GM19035 (cell line): ENCODE measurements around the gene SORCS2.
"Not testable (repeated sequence)": the region's sequence is repeated elsewhere in the genome, so short reads cannot be mapped to it uniquely, and the experiment has no call there.

Source experiments
- ATAC-seq: cut with Tn5 transposase; IDR thresholded peaks from one replicate; pipeline ENCODE4 v1.9.1; 2021; ENCODE audit not compliant: unreplicated experiment

SORCS2 gene

DNA sequence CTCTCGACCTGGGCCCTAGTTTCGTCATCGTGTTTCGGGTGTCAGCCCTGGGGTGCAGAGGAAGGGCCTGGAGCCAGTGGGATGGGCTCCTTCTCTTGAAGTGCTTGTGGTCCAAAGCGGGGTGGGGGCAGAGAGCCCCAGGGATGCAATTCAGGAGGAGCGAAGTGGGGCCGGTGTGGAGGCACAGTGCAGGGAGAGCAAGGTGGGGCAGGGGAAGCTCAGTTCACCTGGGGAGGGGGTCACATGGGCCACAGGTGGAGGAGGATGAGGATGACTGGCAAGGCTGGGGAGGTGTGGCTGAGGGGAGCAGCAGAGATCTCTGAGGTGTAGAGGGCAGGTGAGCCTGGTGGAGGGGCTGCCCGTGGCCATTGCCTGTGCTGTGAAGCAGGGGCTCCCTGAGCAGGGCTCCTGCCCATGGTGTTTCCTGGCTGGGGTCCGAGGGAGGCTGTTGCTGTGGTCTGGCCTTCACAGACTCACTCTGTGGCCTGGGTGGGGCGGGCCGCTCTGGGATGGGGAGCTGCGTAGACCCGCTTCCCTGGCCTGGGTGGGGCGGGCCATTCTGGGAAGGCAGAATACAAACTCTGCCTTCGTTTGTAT, 6.9 kb downstream of the SORCS2 start:
- no peak for ATAC-seq

GRCh38 chr4:7199771-7200441, 7.6 kb downstream of the SORCS2 start:
- no peak for ATAC-seq

GRCh38 chr4:7200801-7201200, 8.5 kb downstream of the SORCS2 start:
- ATAC-seq: no peak

- no peak for ATAC-seq
Measured at GRCh38 chr4:7201420-7202305, 9.3 kb downstream of the SORCS2 start.

DNA sequence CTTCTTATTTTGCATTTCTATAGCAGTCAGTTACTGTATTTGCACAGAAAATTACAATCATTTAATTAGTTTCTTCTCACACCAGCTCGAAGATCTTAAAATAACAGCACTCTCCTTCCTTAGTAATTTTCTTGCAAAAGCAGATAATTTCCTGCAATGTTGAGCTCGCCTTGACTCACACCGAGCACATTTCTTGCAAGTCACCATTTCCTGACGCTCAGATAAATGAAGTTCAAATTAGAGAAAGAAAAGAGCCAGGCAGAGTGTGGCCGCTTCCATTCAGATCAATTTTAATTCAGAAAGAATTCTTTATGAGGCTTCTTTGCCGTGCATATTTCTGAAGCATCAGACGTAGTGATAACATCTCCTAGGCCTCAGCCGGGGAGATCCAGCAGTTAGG, 10.1 kb downstream of the SORCS2 start:
- no peak for ATAC-seq

DNA sequence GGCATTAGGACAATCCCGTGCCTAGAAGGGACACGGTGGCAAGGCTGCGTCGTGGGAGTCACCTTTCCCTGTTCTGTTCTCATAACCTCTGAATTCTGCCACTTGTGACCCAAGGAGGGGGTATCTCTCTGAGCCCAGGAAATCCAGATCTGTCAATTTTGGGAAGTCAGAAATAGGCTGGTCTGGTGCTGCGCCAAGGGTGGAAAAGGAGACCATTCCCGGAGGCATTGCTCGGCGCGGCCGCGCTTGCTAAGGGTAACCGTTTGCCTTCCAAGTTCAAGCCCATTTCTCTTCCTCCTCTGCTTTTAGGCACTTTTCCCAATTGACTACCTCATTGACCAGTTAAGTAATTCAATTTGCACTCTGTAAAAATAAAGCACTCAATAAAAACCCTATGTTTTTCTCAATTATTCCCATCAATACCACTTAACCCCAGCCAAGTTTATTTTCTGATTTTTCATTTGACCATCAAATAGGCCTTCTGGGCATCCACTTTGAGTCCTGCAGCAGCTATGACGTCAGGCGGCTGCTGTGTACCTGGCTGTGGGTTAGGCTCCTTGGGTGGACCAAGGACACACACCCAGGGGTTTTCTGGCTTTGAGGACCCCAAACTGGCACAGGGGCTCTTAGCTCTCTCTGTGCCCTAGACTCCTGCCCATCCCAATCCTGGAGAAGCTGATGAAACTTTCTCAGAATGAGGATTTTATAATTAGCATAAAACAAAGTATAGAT, 12.5 kb downstream of the SORCS2 start:
- ATAC-seq: no peak

- ATAC-seq: no peak
Measured at GRCh38 chr4:7206385-7206784, 14.0 kb downstream of the SORCS2 start.

DNA sequence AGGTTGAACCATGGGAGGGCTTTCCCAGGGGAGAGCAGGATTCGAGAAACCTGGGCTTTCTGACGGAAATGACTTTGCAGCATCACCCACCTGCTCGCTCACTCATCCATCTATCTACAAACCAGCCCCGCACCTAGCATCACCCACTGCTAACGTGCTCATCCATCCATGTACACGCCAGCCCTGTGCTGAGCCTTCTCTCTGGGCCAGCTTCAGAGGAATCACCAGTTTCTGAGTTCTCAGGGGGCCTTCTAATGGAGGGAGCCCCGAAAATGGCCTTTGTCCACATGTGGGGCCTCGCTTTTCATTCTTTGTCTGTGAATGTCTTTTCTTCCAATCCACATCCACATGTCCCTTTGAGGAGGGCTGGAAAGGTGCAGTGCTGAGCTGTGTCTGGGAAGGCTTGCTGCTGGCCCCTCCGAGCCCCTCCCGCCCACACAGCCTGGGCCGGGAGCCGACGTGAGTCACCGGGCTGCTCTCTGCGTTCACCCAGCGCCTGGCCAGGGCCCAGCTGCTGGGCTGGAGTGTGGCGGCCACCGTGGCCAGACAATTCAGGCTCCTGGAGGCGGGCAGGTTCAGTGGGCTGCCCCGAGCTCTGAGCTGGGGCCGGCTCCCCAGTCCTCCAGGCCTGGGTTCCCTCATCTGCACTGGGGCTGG, 14.7 kb downstream of the SORCS2 start:
- ATAC-seq: no peak

GRCh38 chr4:7207628-7208231, 15.4 kb downstream of the SORCS2 start:
- no peak for ATAC-seq

GRCh38 chr4:7208509-7209451, 16.4 kb downstream of the SORCS2 start:
- ATAC-seq: no peak

DNA sequence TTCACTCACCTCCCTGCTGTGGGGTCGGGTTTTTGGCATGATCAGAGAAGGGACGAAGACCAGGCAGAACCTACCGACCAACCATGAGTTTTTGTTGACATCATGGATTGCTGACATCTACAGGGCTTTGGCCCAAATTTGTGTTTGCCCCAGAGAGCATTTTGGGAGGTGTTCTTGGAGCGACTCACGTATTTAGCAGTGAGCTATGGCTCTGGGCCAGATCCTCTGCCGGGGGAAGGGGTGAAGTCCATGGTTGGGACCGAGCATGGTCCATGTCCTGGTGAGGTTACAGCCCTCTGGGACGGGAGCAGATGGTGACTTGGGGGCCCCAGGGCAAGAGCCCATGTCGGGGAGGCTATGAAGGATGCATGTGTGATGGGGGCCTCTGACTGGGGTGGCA, 17.4 kb downstream of the SORCS2 start:
- ATAC-seq: no peak

DNA sequence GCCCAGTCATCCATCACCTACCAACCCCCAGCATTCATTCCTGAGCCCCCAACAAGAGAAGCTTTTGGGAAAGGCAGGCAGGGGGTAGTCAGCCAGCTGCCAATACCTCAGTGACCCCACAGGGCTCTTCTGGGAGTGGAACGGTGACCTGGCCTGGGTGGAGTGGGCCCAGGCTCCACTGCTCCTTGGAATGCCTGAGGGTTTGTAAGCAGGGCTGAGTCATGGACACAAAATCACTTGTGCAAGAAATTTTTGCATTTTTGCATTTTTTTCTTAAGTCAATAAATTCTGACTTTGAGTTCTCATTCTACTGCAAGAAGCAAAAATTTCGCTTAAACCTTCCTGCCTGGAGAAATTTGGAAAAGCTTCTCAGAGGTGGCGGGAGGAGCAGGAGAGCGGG, 18.5 kb downstream of the SORCS2 start:
- ATAC-seq: no peak

- no peak for ATAC-seq
Measured at GRCh38 chr4:7212101-7212674, 19.9 kb downstream of the SORCS2 start.

DNA sequence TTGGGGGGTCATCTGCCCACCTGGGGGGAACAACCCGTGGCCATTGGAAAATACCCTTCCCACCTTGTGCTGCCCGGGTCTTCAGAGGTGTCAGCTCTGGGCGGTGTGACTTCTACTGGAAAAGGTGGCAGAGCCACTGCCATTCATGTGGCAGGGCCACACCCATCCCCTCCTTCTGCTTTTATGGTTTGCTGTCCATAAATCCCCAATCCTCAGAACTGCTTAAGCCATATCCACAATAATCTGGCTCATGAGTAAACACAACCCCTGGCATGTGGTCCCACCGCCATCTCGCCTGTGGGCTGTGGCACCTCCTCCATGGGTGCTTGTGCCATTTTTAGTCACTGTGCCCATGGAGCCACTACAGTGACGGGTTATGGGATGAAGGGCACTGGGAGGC, 20.6 kb downstream of the SORCS2 start:
- ATAC-seq: no peak

GRCh38 chr4:7213807-7214206, 21.5 kb downstream of the SORCS2 start:
- no peak for ATAC-seq

- no peak for ATAC-seq
Measured at GRCh38 chr4:7214359-7214758, 22.0 kb downstream of the SORCS2 start.

DNA sequence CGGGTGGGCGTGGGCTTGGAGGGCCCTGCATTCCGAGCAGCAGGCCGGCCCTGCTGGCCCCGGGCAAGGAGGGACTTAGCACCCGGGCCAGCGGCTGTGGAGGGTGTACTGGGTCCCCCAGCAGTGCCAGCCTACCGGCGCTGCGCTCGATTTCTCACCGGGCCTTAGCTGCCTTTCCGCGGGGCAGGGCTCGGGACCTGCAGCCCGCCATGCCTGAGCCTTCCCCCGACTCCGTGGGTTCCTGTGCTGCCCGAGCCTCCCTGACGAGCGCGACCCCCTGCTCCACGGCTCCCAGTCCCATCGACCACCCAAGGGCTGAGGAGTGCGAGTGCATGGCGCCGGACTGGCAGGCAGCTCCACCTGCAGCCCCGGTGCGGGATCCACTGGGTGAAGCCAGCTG, 22.8 kb downstream of the SORCS2 start:
- not testable (repeated sequence) for ATAC-seq

GRCh38 chr4:7217039-7217438, 24.7 kb downstream of the SORCS2 start:
- ATAC-seq: no peak
